GM12891 (cell line): Measurements from ENCODE around the gene SLC7A14.

Source experiments
- PAX5 ChIP-seq: IDR thresholded peaks from 2 replicates; pipeline ENCODE4 v1.6.1; 2011; ENCODE audit warnings: low read length, moderate library complexity, mild to moderate bottlenecking; ENCODE audit not compliant: insufficient read depth, severe bottlenecking
- POLR2A ChIP-seq: IDR thresholded peaks from 2 replicates; pipeline ENCODE4 v1.6.1; 2011; ENCODE audit warnings: low read depth, low read length, control low read depth
- POLR2AphosphoS5 ChIP-seq: IDR thresholded peaks from 2 replicates; pipeline ENCODE4 v1.6.1; 2011; ENCODE audit warnings: low read depth, low read length, control low read depth
- POU2F2 ChIP-seq: IDR thresholded peaks from 2 replicates; pipeline ENCODE4 v1.6.1; 2011; ENCODE audit warnings: low read depth, mild to moderate bottlenecking, control low read depth, low read length, moderate library complexity
- SPI1 ChIP-seq: IDR thresholded peaks from 2 replicates; pipeline ENCODE4 v1.6.1; 2011; ENCODE audit warnings: low read depth, low read length, control low read depth
- TAF1 ChIP-seq: IDR thresholded peaks from 2 replicates; pipeline ENCODE4 v1.6.1; 2011; ENCODE audit warnings: low read depth, low read length, control low read depth

DNA sequence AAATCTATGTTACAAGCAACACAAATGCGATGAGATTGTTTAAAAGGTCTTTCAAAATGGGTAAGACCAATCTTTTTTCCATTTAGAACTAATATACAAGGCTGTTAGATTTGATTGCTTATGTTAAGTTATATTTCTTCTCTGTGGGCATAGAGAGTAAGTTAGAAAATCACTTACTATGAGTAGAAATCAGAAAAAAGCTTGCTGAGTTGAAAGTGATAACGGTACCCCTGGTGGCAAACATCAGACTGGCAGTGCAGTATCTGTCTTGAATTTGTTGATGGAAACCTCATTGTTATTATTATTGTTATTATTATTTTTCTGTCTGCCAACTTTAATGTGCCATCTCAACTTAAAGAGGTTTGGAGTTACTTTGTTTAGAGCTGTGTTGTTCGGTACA is 154.8 kb downstream of the SLC7A14 start:
- TF ChIP-seq POLR2A (no peak), POLR2AphosphoS5 (no peak), PAX5 (no peak), TAF1 (no peak), SPI1 (no peak), POU2F2 (no peak)
